TTC549 (cell line): ENCODE data around the gene AP3B1.

Experiments
- FAIRE-seq: peaks from 2 replicates; lab custom pipeline; 2012; peaks lifted over from hg19 to GRCh38; lab: Jason Lieb, UNC

Gene AP3B1

DNA sequence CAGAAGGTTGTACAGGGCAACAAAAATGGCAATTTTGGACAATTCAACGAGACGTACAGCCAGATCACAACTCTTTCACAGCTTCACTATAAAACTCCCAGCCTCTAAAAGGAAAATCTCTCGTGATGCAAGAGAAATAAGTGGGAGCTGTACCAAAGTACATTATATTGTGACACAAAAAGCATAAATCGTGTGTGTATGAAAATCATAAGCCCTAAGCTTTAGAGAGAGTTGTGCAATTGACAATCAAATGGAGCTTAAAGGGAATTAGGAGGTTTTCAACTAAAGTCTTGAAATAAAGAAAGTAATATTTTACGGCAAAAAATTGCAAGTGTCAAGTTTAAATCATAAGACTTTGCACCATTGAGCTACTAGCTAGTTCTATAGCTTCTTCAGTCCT lies 323.6 kb downstream of the AP3B1 start:
- FAIRE-seq, result no peak

DNA sequence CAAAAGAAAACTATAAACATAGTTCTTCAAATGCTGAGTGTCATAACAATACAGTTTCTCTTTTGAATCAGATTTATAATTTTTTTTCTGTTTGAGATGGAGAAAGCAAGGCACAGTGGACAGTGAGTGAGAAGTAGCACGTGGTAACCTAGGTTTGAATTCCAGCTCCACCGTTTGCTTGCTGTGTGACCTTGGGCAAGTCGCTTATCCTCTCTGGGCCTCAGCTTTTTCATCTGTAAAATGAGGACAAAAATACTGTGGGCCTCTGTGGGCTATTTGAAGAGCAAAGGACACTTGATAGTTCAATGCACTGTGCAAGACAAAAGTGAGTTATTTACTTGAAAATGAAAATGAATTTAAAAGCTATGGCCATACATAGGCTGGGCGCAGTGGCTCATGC lies 330.7 kb downstream of the AP3B1 start:
- no peak for FAIRE-seq

GRCh38 chr5:77960863-77961396 lies 333.6 kb downstream of the AP3B1 start:
- FAIRE-seq, result no peak

DNA sequence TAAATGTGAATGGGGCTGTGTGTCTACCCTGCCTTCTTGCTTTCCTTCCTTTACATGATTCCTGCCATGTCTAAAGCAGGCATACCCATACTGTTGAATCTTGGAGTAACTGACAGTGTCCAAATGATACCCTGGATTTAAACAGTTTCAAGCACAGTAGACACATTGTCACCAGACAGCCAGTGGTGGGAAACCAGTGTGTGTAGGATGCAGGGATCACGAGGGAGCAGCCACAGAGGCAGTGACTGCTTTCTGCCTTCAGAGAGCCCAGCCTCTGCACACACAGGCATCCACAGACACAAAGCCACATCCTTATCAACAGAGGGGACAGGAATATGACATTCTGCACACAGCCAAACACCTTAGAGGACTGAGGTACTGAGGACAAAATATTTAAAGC lies 334.2 kb downstream of the AP3B1 start:
- no peak for FAIRE-seq

DNA sequence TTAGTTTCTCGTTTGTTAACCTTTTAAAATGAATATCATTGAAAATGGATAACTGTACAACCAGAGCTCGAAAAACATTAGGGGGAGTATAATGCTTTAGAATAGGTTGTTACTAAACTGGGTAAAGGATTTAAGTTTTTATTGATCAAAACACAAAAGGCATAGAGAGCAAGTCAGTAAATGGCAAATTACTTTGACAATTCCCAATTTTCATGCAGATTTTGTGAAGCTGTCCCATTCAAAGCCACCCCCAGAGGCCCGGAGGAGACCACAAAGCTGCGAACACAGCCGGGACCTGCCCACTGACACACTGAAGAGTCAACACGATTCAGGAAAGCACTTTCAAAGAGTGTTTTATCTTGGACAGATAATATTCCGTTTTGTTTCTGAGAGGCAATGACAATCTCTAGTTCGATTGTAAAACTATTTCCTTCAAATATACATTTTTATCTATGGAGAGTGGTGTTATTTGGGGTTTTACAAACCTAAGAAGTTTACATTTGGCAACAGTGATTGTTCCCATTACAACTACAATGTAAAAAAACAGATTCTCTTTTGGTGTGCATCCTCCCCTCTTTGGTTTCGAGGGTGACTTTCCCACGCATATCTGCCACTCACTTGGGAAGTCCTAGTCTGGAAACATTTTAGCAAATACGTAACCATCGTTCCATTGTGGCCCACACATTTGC lies 335.7 kb downstream of the AP3B1 start:
- no peak for FAIRE-seq

- FAIRE-seq, result no peak
Measured at GRCh38 chr5:77957931-77958521, 336.5 kb downstream of the AP3B1 start.

- FAIRE-seq, result no peak
Measured at GRCh38 chr5:77957516-77957915, 337.0 kb downstream of the AP3B1 start.

DNA sequence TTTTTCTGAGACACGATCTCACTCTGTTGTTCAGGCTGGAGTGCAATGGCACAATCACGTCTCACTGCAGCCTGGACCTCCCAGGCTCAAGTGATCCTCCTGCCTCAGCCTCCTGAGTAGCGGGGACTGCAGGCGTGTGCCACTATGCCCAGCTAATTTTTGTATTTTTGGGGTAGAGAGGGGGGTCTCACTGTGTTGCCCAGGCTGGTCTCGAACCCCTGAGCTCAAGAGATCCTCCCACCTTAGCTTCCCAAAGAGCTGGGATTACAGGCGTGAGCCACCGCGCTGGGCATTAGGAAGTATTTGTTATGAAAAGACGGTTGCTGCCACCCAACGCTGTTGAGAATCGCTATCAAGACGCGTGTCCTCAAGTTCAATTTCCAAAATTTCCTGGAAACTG lies 337.4 kb downstream of the AP3B1 start:
- no peak for FAIRE-seq

GRCh38 chr5:77955577-77955976 lies 338.9 kb downstream of the AP3B1 start:
- no peak for FAIRE-seq

GRCh38 chr5:77953374-77953773 lies 341.1 kb downstream of the AP3B1 start:
- no peak for FAIRE-seq

DNA sequence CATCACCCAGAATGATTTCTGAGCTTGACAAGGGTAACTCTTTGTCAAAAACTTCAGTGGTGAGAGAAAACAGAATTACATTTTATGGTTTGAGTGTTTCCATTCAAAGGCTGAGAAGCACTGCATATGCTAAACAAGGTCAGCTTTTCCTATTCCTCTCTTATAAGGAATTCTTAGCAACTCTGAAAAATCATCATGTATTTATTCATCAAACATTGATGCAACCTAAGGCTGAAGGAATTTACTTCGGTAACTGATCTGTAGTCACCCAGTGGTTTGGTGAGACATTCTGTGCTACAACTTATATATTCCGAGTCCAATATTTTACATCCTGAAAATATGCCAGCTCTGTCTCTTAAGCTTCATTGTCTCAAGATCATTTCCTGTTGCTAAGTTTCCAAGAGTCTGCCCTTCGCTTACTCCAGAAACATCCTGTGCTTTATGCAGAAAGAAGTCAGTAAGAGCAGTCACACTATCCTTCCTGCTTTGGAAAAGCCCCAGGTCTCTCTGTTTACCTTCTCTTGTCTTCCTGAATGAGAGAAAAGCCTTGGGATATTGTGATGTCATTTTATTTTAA lies 341.8 kb downstream of the AP3B1 start:
- no peak for FAIRE-seq
